ENCODE results near the gene SGF29.
"Not testable (repeated sequence)": the region's sequence is repeated elsewhere in the genome, so short reads cannot be mapped to it uniquely, and the experiment has no call there.

The SGF29 gene

GRCh38 chr16:28615486-28616223, 61.9 kb downstream of the SGF29 start:
- DNase-seq: not testable (repeated sequence)

GRCh38 chr16:28616224-28616577, 62.5 kb downstream of the SGF29 start:
- not testable (repeated sequence) for DNase-seq

GRCh38 chr16:28616636-28617035, 62.9 kb downstream of the SGF29 start:
- DNase-seq: no peak

GRCh38 chr16:28617874-28618273, 64.2 kb downstream of the SGF29 start:
- DNase-seq: no peak

- not testable (repeated sequence) for DNase-seq
Observed at GRCh38 chr16:28620316-28620715, 66.6 kb downstream of the SGF29 start.

GRCh38 chr16:28621481-28622155, 67.9 kb downstream of the SGF29 start:
- DNase-seq: no peak

- DNase-seq: not testable (repeated sequence)
Observed at GRCh38 chr16:28622532-28623171, 68.9 kb downstream of the SGF29 start.

- DNase-seq: peak; percentile 66
Observed at GRCh38 chr16:28623172-28623711, 69.5 kb downstream of the SGF29 start.

GRCh38 chr16:28630905-28631304, 77.2 kb downstream of the SGF29 start:
- DNase-seq: not testable (repeated sequence)

GRCh38 chr16:28636093-28636823, 82.5 kb downstream of the SGF29 start:
- not testable (repeated sequence) for DNase-seq

GRCh38 chr16:28637765-28638164, 84.0 kb downstream of the SGF29 start, which contains the start of gene NPIPB8:
Gene NPIPB8 (plus strand): TSS chr16:28638065. CDS start chr16:28638361, 296 bp downstream.
- not testable (repeated sequence) for DNase-seq

- not testable (repeated sequence) for DNase-seq
Observed at GRCh38 chr16:28638359-28638758, 84.6 kb downstream of the SGF29 start.

GRCh38 chr16:28639959-28640358, 86.2 kb downstream of the SGF29 start:
- DNase-seq: not testable (repeated sequence)

All from right forelimb (tissue), 1 donor.